Activated CD8-positive, alpha-beta memory T cell treated with anti-CD3 and anti-CD28 coated beads, Interleukin-2, amount 50 U/mL, for 24 hours (primary cell): ENCODE data around the gene NCOA6.
"Not testable (repeated sequence)": the region's sequence is repeated elsewhere in the genome, so short reads cannot be mapped to it uniquely, and the experiment has no call there.

Experiments used
- DNase-seq: peaks from one replicate; pipeline ENCODE4 v3.0.0-alpha.2; 2020; ENCODE audit errors: extremely low read depth

The NCOA6 gene

DNA sequence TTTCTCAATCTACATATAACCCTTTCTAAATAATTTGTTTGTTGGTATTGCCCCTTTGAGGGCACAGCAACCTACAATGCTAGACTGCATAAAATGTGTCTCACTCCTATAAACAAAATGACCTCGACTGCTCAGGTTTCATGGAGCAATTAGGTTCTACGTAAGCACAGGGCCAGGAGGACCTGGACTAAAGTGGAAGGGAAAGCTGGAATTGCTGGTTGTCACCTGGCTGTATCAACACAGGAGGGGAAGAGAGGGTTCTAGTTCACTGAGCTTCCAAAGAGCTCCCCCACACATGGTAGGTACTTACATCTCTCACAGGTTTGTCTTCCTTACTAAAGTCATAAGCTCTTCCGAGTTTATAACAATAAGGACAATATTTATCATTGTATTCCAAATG, 51.0 kb downstream of the NCOA6 start:
- DNase-seq, result no peak

DNA sequence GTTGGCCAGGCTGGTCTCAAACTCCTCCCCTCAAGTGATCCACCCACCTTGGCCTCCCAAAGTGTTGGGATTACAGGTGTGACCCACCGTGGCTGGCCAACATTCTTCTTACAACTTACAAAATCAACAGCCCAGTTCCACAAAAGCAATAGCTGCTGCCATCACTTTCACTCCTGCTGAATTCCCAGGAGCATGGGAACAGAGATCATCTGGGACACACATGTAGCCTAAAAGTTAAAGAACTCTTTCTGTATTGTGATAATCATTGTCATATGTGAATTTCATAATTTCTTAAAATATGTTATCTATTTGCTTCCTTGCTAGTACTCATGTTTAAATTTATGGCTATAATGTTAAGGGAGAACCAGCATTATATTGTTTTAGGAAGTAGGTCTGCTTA, 51.7 kb downstream of the NCOA6 start:
- no peak for DNase-seq

DNA sequence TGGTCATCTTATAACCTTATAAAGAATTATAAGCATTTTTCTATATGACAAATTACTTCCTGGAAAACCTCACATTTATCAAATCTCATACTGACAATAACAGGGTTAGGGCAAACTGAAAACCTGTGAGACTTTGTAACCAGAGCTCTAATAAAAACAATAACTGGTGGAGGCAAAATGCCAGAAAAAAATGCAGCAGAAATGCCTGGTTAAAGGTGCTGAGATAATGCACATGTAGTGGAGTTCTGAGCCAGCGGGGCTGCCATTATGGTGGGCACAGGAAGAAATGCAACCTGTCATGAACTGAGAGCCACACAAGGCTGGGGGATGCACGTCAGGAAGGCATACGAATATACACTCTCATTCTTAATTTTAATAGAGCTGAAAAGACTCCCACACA, 53.0 kb downstream of the NCOA6 start:
- no peak for DNase-seq

DNA sequence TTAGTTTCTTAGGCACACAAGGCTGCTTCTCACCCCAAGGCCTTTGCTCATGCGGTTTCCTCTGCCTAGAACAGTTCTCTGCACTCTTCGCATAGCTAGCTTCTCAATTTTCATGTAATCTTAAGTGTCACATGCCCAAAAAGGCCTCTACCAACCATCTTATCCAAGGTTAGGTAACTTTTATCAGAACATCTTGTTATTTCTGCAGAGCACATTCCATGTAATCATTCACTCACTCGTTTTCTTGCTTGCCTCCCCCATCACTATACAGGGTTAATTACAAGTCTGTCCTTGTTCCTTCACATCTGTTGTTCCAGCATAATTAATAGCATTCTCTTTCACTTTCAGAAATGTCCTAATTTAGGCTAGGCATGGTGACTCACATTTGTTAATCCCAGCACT, 53.8 kb downstream of the NCOA6 start:
- no peak for DNase-seq

DNA sequence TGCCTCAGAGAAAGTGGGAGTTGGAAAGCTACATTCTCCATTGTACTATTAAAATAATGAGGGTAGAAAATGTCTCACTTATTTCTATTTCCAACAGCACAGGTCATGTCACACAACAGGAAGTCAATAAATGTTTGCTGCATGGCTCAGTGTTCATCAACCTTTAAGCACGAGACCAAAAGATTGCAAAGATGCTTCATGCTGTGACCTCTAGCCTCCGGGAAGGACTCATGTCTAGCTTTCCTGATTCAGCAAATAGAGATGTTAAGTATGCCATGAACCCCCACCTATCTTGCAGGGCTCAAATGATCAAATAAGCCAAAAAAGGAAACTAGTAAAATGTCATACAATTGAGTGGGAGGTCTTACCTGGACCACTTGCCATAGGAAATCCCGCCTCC, 57.4 kb downstream of the NCOA6 start:
- no peak for DNase-seq

DNA sequence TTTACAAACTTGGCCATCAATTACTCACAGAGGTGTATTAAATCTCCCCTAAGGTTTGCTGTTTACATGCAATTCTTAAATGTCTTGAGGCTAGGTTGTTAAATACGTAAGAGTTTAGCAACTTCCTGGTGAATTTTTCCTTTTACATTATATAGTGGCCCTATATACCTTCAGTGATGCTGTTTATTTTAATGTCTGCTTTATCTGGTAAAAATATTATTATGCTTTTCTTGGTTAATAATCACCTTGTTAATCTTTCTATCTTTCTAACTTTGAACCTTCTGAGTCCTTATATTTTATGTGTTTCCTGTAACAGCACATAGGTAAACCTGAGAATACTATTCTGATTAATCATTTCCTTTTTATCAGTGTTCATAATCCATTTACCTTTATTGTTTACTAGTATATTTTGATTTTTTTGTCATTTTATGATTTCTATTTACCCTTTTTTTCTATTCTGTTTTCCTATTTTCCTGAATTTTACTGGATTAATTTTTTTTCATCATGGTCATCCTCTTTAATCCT, 63.4 kb downstream of the NCOA6 start:
- DNase-seq, result no peak

DNA sequence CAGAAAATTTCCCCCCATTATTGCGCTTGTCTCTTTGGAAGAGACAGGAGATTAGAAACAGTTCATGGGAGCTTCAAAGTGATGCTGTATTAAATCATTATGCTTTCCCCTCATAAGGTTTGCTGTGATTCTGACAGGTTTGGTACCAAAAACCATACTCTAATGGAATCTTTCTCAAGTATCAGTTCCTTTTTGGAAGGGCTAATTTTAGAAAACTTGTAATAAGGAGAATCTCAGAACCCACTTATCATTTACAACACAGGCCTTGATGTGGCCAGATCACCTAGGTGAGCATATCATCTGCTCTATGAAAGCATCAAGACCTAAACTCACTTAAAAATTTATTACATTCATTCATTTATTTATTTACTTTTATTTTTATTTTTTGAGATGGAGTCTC, 70.1 kb downstream of the NCOA6 start:
- DNase-seq, result no peak

DNA sequence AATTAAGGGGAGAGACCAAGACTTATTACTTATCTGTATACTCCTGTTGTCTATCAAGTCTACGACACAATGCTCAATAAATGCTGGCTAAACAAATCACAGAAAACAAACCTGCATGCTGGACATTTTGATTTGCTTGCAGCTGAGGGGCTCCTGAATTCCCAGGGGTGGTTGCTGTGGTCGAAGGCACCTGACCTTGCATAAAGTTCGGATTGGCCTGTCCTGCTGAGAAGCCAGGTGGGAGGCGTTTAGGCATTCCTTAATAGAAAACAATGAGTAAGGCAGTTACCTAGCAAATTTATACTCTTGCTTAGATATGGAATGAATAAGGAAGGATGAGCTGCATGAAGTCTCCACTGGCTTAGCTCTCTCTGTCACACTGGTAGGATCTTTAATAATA, 70.8 kb downstream of the NCOA6 start:
- DNase-seq, result no peak

DNA sequence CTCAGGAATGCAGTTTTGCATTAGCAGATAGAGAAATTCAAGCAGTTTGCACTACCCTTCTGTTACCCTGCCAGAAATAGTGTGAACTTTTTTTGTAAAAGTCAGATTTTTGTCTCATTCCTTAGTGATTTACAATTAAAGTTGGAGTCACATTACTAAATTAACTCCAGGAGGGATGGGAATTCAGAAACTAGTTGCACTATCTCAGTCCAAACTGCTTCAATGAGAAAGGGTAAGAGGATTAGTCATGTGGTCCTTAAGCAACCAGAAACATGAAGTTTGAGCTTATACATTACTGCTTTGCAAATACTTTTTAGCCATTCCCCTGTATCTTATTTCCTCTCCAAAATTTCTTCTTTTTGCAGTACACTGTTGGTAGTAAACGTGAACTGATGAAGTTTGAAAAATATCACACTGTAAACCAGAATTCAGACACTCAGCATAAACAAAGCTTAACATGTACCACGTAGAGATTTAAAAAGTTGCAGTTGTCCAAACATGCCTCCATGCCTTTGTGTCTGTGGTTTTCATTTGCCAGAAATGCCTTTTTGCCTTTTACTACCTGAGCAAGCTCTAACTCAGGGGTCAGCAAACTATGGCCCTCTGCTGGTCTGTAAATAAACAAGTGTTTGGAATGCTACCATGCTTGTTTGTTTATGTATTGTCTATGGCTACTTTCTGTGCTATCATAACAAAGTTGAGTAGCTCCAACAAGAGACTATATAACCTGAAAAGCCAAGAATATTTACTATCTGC, 71.6 kb downstream of the NCOA6 start:
- DNase-seq, result no peak

DNA sequence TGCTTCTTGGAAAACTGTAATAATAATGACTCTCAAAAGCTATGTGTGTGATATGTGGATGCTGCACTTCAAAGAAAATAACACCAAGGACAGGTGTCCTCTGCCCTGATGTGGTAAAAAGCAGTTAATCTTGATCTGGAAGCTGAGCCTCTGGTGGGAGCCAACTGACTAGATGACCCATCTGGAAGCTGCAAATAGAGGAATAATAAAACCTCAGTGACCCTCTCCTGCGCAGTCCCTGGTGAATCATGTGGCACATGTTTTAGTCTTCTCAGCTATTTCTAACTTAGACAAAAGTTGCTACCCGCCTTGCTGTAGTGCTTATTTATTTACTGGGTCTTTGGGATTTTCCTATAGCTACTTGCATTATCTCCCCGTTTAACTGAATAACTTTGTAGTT, 74.0 kb downstream of the NCOA6 start:
- no peak for DNase-seq

DNA sequence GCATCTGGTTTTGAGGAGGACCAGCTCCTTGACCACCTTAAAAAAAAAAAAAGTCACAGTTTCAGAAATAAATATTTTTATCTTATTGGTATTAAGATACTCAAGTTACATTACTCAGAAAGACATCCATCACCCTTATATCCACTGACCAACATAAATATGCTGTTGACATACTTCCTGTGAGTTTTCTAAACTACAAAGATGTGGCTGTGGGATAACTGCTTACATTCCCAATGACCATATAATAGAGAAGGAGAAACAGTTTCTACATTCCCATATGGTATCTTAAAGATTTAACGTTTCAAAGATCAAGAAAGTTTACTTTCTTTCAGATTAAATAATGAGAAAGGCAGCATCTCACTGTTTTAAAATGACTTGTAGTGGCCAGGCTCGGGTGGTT, 75.0 kb downstream of the NCOA6 start:
- DNase-seq, result no peak

DNA sequence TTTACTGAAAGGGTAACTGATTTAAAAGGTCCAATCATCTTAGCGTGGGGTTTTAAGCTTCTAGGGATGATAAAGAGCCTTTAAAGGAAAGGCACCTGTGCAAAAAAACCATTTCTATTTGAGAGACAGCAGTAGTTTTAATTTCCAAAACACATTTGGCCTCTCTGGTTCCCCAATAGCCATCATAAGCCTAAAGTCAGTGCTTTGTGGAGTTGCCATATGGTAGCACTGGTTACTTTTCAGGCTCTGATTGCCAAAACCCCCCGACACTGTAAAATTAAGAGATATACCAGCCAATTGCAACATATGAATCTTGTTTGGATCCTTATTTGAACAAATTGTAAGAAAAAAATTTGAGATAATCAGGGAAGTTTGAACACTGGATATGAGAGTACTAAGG, 76.7 kb downstream of the NCOA6 start:
- DNase-seq, result no peak

DNA sequence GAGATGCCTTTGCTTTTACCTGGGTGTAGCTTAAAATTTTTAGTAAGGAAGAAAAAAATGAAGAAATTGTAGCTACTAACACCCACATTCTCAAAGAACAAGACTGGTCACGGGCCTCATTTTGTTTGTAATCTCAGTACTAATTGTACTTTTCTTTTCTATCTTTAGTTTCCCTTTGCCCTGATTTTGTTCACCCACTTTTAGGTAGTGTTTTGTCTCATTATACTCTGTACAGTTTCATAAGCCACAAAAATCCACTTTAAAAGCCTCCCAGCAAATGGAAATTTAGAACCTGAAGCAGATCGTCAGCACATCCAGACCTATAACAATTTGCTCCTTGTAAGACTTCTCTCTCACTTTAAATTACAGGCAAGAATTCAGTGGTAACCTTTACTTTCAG, 78.0 kb downstream of the NCOA6 start:
- no peak for DNase-seq

DNA sequence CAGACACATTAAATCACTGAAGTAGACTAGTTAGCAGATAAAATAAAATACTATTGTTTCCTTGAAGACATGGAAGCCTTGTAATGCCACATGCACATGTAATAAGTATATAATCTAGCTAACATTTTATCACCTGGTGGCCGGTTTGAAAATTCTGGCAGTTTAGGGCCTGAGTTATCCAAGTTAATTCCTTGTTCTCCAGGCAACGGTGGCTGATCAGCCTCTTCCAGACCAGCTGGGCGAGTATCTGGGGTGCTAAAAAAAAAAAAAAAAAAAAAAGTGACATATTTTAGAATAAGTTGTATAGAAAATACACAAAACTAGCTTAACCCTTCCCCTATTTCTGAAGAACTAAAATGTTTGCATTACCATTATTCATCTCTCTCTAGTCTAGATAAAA, 78.8 kb downstream of the NCOA6 start:
- no peak for DNase-seq

DNA sequence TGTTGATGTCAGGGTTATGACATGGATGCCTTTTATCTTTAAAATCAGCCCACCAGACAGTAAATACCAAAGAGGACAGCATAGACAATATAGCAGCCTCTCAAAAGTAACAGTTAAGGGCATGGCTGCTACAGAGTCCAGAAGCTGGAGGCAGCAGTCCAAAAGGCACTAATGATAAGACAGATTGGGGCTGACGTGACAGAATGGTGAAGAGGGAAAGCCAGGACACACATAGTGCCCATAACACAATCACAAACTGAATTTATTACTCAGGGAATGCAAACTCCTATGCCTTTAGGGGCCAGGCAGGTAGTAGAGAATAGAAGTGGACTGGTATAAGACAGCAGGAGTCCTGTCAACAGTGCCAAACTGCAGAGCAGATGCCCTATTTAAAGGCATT, 80.6 kb downstream of the NCOA6 start:
- DNase-seq, result no peak

DNA sequence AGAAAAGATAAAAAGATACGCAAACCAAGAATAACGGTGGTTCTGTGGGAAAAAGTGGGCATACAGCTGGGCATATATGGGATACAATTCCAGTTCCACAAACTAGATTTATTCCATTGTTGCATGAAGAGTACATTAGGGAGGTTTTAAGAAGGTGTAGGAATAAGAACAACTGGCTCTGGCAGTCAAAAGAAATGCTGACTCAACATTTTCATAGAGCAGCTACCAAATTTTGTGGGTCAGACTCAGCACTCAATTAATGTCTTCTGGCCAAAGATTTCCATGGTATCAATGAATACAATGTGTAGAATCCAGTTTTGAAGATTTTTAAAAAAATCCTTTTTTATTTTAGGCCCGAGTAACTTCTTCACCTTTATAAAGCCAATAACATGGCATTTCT, 81.1 kb downstream of the NCOA6 start:
- DNase-seq, result no peak

DNA sequence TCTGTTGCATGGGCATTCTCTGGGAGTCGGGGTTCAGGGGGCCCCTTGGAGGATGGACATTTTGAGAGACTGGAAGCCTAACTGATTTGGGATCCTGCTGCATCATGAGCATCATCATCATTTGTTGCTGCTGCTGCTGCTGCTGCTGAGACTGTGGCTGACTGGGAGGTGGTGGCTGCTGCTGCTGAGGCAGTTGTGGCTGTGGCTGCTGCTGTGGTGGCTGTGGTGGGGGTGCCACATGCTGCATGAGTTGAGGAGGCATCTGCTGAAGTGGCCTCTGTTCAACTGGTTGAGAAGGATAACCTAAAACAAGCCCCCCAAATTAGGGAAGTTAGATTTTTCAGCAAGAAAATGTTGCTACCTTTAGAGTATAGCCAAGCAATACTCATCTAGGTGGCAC, 82.4 kb downstream of the NCOA6 start:
- no peak for DNase-seq

DNA sequence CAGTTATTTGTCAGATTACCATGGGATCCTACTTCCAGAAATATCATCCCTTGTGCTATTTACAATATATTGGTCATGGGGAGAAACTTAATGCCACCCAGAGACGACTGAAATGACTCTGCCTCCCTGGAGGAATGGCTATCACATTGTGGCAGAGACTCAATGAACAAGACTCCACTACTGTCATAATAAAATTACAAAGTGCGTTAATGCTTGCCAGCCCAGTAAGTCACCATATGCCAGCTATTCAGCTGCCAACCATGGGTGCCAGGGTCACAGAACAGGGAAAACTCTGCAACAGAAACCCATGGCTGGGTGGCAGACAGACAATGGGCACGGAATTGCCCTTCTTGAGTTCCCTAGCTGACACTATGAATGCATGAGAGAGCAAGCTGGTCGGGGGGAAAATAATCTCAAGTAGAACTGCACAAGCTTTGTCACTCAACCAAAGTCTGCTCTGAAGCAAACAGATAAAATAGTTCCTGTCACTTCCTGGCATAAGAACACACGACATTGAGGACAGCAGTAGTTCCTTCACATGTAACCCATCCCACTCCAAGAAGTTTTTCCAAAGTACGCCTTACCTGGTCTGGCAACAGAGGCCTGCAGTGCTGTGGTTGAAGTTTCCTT, 89.2 kb downstream of the NCOA6 start:
- DNase-seq, result no peak

DNA sequence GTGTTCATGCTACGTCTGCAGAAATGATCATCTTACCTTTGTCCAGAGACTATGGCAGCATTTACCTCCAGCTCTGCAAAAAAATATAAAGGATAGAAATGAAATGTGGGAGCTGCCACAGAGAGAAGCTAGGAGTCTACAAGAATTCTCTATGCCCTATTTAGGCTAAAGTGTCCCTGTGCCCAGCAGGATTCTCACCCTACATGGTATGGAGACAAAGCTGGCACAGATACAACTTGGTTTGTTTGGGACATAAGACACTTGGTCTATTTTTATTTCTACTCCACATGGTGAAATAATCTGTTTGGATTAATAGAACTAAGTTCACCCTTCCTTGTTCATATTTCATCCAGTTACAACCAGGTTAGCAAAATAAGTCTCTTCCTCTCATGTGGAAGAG, 92.9 kb downstream of the NCOA6 start:
- no peak for DNase-seq

DNA sequence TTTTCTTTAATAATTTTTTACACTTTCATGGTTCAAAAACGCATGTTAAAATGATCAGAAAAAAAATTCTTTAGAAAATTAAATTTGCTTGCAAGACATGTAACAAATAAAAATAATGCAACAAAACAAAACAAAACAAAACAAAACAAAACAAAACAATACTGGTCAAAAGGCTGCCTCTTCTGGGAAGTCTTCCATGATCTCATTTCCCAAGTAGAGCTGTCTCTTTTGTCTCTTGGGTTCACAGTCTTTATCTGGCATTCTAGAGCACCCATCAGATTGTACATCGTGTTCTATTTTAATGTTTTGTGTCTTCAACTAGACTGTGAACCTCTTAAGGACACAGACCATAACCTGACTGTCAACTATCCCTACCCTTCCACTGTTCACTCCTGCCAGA, 96.0 kb downstream of the NCOA6 start:
- DNase-seq, result no peak

DNA sequence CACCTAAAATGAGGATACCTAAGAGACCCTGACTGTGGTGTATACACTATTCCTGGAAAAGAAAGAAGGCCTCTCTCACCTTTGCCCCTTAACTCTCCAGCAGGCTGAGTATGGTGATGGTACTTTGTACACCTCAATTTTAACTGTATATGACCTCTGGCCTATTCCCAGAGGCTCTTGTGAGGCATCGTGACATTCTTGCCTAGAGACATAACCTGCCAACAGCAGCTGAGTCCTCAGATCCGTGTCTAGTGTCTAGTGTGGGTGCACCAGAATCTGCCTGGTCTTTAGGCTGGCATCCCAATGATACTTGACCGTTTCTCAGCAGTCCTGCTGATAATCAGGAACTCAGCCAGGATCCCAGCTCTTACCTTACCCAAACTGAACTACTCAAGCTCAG, 101.3 kb downstream of the NCOA6 start:
- no peak for DNase-seq

DNA sequence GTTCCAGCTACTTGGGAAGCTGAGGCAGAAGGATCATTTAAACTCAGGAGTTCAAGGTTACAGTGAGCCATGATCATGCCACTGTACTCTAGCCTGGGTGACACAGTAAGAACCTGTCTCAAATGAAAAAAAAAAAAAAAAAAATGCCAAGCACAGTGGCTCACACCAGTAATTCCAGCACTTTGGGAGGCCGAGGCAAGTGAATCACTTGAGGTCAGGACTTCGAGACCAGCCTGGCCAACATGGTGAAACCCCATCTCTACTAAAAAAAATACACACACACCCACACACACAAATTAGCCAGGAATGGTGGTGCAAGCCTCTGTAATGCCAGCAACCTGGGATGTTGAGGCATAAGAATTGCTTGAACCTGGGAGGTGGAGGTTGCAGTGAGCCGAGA, 102.9 kb downstream of the NCOA6 start:
- not testable (repeated sequence) for DNase-seq

DNA sequence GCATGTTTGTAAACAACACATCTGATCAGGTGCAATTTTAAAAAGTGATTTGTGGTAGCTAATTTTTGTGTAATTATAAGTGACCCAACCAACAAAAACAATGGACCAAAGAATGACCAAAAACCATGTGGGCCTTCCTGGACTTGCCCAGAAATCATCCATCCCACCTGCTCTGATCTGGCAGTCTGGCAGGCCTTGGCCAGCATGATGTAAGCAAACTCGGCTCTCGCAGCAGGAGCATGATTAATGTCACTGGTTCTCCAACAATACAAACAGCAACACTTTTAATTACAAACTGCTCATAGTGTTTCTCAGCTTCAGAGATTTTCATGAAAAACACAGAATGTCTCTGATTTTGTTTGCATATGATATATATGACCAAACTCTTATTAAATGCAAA, 105.2 kb downstream of the NCOA6 start:
- DNase-seq, result no peak
